NCI-H226 (cell line): ENCODE measurements around the gene DCAF5.
"Not testable (repeated sequence)": the region's sequence is repeated elsewhere in the genome, so short reads cannot be mapped to it uniquely, and the experiment has no call there.

Experiments
- DNase-seq: peaks from one replicate; pipeline ENCODE4 v3.0.0-alpha.2; 2015

Gene DCAF5

DNA sequence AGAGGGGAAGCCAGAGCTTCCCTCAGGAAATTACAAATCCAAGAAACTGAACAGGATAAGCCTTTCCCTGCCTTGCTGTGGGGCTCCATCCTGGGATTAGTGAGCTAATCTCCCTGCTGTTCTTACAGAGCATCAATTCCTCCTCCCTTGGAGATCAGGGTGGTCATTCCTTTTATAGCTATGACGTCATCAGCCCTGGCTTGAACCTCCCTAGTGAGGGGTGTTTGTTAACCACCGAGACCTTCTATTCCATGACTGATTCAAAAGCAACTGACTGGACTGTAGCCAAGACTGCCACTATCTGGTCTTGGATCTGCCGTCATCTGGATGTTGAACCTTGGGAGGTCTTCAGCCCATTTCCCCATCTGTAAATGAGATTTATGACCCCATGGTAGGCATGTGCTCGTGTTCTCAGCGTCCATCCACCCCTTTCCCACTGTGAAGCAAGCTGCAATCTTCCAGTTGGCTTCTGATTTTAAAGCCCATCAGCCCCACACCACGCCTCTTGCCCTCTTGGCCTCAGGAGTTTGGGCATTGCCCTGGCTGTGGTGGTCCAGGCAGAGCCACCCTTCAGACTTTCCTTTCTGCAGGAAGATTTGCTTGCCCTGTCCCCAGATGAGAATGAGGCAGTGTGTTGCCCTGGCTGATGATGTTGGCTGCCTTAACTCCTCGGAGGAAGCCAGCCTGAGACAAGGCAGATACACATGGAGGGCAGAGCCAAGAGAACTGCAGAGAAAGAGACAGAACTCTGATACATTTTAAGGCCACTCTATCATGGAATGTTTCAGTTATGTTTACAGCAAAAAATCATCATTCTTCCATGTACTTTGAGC, 114.2 kb downstream of the DCAF5 start:
- peak; percentile 42 for DNase-seq

DNA sequence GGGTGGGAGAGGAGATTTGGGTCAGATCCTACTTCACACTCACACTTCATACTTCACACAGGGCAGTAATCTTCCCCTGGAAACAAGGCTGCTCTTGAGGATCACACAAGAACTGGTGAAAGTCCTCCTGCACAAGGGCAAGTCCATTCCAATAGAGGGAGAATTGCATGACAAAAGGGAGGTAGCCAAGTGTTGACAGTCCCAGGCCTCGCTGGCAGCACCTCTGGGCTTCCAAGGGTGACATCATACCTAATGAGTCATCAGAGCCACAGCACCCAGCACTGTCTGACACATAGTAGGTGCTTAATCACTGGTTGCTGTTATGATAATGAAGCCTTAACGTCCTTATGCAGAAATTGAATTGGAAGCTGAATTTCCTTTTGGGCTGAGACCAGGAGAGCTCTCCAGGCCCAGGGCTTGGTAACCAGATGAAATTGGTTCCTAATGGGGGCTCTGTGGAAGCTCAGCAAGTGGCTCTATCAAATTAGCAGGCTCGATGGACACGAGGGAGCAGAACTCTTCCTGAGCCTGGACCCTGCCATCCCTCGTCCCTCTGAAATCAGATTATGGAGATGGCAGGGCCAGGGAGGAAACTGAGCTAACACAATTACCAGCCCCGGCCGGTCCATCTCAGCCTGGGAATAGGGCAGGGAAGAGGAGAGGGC, 115.0 kb downstream of the DCAF5 start:
- DNase-seq: no peak

DNA sequence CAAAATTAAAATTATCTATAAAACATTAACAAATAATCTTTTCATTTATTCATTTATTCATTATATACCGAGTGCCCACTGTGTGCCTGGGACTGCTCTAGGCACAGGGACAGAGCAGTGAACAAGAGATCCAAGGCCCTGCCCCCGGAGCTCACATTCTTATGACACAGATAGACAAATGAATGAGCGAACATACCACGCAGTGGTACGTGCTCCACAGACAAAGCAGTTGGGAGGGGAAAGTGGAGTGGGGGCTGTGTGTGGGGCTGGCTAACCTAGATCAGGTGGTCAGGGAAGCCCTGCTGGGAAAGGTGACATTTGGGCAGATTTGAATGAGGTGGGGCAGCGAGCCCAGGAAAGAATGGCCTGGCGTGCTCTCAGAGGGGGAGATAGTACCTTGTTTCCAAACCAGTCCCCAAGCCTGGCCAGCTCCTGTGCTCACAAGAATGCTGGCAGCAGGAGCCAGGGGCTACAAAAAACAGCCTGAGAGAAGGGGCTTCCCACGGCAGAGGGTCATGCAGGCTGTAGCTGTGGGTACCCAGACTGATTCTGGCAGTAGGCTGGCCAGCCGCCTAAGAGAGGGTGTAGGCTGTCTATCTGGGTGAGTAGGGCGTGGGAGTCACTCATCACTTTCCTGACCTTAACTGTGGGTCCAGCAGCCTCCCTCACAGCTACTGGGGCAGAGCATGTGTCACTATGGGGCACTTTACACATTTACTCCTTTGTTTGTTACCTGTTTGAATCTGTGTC, 116.0 kb downstream of the DCAF5 start:
- peak; percentile 39 for DNase-seq

DNA sequence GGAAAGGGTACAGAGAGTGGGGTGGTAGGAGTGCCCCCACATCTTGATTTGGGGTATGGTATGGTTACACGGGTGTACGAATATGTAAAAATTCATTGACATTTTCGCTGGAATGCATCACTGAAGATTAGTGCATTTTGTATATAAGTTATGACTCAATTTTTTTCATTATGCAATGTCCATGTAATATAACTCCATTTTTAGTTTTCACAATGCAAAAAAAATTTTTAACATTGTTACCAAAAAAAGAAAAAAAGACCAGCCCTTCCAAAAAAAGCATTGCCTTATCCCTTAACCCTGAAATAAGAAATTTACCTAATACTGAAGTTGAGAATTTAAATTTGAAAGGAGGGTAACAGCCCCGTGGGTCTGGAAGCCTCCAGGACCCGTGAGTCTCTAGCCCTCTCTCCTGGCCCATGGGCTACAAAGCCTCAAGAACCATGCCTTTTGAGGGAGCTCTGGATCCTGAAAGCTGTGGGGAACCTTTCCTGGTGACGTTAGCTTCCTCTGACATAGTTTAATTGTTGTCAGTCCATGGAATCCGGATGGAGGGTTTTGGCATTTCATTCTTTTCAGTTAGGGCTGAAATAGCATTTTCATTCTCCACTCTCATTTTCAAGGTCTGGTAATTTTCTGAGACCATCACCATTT, 118.2 kb downstream of the DCAF5 start:
- DNase-seq: no peak

DNA sequence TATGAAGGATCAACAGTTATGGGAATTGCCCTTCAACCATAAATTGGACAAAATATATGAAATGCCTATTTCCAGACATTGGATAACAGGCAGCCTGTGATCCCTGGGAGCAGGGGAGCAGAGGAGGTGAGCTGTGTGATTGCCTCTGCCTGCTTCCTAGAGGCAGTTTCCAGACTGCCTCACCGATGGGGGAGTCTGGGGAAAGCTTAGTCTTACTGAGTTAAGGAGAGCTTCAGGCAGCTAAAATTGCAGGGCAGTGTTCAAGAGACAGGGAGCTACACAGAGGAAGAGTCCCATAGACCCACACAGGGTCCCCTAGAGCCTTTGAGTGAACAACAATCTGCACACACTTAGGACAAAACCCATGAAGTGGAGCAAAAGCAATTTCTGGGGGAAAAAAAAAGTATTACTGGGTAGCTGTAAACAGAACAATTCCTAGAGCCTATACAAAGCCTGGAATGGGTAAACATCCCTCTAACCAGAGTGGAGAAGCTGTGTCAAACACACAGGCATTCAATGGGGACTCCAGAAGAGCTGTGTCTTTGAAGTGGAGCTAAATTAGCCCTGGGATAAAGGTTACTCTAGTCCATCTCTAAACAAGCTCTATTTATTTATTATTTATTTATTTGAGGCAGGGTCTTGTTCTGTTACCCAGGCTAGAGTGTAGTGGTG, 125.5 kb downstream of the DCAF5 start:
- DNase-seq: no peak

DNA sequence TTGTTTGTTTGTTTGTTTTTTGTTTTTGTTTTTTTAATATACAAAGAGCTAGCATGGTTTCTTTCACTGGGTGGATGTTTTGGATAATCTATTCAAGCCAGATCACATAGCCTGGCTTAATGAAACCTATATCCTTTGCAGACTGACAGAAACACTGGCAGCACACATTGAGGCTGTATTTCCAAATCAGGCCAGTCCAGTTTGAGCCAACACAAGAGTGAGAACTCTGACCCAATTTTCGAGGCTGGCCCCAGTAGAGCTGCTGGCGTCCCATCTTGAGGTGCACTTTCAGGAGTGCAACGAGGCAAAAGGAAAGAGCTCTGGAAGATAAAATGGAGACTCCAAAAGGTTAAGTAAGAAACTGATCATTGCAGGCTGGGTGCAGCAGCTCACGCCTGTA, 129.9 kb downstream of the DCAF5 start:
- DNase-seq: no peak

DNA sequence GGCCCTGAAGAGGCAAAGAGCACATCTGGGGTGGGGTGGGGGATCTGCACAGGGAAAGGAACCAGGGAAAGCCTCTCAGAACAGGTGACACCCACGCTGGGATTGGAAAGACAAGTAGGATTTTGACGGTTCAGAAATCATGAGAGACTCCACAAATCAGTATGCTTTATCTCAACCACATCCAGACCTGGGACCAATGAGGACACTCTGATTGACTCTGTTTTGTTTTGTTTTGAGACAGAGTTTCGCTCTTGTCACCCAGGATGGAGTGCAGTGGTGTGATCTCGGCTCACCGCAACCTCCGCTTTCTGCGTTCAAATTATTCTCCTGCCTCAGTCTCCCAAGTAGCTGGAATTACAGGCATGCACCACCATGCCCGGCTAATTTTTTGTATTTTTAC, 130.8 kb downstream of the DCAF5 start:
- not testable (repeated sequence) for DNase-seq

DNA sequence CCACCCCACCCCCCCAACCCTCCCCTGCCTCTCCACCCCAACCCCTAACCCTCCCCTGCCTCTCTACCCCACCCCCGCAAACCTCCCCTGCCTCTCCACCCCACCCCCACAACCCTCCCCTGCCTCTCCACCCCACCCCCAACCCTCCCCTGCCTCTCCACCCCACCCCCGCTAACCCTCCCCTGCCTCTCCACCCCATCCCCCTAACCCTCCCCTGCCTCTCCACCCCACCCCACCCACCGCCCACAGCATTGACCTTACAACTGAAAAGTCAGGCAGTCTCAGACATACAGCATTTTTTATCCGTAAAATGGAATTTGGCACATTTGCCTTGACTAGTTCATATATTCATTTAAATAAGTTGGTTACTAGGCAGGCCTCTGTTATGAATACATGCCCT, 135.2 kb downstream of the DCAF5 start:
- DNase-seq: no peak

DNA sequence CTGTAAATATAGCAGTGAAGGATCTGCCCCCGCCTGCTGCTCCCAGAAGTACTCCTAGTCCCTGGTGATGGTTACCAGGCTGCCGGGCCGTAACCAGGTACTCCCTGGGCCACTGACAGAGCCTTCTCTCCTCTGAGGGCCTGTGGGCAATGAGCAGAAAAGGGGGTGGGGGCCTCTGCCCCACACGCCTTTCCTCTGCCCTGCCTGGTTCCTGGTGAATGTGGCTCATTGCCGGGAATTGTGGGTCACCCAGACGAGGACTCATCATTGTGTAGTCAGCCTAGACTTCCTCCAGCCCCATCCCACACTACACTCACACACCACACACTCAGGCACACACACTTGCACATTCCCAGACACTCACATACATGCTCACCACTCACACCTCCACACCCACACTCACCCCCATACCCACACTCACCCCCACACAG, 138.1 kb downstream of the DCAF5 start:
- DNase-seq: no peak

DNA sequence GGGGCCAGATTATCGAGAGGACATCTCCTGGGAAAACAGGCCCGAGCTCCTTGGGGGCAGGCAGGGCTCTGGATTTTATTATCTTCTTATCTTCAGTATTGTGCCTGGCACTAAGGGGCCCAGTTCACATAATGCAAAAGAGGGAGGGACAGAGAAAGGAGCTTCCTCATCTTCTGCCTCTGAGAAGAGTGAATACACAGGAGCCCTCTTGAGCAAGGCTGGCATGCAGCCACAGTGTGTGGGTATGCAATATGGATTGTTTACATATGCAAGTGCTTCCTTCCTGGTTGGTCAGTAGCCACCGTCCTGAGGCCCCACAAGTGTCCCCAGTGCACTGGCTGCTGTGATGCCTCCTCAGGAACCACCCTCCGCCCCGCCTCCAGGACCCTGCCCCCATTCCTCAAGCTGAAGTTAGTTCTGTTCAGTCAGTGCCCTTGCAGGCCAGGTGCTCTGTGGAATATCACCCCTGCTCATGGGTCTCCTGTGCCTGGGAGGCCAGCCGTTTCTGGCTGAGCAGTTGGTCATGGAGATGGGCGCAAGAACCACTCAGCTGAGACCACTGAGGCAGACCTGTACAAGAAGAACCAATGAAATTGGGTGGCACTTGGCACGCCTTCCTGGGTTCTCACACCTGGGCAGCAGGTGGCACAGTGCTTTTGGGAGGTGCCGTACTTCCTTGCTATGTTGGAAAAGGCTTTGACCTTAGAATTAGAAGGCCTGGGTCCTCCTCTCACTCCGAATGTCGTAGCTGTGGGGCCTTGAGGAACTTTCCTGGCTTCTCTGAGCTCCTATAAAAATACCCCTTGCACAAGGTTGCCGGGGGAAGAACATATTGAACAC, 138.8 kb downstream of the DCAF5 start:
- peak; percentile 52 for DNase-seq

DNA sequence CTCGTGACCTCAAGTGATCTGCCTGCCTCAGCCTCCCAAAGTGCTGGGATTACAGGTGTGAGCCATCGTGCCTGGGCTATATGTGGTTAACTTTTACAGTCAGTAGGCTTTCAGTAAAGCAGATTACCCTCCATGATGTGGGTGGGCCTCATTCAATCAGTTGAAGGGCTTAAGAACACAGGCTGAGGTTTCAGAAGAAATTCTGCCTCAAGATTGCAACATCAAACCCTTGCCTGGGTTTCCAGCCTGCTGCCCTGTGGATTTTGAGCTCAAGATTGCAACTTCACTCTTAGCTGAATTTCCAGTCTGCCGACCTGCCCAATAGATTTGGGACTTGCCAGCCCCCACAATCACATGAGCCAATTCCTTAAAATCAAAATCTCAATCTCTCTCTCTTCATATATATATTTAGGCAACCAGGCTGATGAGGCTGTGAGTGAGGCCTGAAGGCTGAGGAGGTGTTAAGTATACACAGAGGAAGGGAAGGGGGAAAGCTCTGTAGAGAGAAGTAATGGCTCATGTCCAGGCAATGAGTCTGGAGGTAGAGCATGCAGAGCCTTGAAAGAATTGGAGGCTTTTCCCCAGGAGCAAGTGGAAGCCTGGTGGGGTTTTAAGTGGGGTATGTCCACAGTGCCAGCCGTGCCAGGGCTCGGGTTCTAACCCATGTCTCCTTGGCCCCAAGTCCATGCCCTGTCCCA, 140.5 kb downstream of the DCAF5 start:
- no peak for DNase-seq

DNA sequence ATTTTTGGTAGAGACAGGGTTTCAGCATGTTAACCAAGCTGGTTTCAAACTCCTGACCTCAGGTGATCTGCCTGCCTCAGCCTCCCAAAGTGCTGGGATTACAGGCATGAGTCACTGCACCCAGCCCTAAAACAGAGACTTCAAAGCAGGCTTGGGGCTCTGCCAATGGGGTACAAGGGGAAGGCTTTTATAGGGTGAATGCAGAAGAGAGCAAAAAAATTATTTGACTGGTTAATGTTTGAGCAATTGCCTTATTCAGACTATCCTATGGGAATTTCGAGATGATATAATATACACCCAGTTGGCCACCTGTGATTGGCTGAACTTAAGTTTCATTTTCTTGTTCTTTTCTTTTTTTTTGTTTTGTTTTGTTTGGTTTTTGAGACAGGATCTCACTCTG, 142.3 kb downstream of the DCAF5 start:
- DNase-seq: no peak

DNA sequence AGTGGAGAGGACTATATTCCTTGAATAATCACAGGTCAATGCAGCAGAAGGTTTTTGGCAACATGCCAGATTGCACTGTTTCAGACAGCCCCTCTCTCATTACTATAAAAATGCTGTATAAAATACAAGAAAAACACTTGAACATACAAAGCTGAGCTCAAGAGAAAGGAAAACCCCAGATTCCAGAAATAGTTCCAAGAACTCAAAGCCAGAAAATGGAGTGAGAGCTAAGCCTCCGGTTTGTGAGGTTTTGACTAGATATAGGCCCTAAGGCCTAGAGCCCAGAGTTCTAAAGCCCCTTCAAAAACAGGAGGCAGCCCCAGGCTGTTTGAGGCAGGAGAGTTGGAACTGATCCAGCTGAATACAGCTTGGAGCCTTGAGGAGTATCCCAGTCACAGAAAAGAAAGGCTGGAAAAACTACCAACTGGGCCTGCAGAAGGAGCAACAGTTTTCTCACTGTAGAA, 144.5 kb downstream of the DCAF5 start:
- peak; percentile 16 for DNase-seq

DNA sequence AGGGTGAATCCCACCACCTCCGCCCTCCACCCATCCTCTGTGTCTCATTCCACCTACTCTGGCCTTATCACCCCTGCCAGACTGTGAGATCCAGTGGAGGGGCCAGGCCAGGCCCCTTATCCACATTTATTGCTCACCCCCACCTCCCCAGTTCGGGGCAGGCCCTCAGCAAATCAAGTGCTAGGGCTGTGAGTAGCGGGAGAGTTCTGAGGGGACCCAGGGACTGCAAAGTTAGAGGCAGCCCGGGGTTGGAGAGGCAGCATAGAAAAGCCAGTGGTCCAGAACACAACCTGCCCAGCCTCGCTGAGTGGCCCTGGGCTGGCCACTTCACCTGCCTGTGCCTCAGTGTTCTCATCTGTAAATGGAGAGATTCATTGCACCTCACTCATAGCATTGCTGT, 146.6 kb downstream of the DCAF5 start:
- DNase-seq: no peak

DNA sequence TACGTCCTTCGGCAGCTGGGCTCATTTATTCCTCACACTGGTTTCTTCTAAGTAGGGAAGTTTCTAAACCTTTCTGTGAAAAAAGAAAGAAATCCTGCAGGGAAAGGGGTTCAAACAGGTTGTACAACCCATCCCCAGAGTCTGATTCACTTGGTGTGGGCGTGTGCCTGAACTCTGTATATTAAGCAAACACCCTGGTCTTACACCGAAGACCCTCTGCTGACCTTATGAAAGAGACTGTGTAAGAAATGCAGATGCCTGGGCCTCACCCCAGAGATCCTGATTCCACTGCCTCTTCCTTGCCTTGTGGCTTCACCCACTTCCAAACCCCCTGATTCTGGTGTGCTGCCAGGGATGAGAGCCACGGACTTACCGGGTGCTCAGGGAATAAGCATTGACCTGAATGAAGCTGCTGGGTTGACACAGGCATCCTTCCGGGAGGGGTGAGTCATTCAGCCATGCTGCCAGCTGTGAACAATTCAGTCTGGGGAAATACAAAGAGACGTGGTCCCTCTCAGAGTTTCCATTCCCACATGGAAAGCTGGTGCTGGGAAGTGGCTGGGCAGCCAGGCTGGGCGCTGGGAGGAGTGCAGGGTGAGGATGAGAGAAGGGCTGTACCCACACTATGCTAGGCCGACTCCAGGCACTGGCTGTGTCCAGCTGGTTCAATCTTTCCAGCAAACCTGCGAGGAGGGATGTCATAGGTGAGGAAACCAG, 147.3 kb downstream of the DCAF5 start:
- DNase-seq: peak; percentile 85

DNA sequence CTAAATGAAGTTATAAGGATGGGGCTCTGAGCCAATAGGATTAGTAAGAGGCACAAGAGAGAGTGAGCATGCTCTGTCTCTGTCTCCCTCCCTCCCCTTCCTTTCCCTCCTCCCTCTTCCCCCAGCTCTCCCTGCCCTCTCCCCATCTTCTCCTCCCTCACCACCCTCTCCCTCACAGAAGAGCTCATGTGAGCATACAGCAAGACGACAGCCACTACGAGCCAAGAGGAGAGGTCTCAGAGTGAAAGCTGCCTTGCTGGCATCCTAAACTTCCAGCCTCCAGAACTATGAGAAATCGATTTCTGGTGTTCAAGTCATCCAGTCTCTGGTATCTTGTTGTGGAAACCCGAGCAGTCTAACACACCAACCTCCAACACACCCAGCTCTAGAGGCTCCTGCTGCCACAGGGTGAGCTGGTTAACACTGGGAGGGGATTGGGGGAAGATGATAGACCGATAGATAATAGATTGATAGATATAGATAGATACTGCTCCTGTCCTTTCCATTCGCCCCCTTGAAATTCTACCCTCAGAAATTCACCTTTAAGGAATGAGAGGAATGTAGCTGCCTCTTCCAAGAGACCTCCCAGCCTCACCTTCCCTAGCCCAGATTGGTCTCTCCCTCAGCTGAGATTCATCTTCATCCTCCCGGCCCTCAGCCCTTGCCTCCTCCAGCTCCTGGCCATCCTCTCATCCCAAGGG, 148.0 kb downstream of the DCAF5 start:
- peak; percentile 44 for DNase-seq

DNA sequence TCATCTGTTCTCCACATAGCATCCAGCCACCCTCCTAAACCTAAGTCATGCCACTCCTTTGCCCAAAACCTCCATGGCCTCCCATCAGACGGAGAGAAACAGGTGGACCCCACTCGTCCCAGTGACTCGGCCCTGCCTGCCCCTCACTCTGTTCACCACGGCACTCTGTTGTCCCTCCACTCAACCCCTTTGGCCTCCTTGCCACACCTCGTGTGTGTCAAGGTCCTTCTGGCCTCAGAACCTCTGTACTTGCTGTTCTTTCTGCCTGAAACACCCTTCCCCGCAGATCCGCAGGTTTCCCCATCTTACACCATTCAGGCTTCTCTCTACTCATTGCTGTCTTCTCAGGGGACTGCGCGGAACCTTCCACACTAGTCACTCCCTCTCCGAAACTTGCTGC, 149.3 kb downstream of the DCAF5 start:
- DNase-seq: no peak

DNA sequence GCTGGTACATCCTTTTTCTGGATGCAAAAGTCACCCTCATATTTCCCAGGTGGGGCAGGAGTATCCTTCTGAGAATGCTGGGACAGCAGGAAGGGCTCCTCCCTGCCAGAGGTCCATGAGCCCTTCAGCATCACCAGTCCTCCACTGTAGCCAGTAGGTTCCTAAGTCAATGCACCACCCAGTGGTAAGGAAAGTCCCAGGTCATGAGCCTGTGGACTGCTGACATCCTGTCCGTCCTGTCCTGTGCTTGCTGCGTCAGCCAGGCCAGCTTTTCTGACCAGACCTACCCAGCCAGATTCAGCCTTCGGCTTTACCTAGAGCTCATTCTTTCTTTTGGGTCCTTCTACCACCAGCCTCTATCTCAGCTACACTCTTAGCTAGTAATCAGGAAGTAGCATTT, 150.8 kb downstream of the DCAF5 start:
- DNase-seq: no peak

DNA sequence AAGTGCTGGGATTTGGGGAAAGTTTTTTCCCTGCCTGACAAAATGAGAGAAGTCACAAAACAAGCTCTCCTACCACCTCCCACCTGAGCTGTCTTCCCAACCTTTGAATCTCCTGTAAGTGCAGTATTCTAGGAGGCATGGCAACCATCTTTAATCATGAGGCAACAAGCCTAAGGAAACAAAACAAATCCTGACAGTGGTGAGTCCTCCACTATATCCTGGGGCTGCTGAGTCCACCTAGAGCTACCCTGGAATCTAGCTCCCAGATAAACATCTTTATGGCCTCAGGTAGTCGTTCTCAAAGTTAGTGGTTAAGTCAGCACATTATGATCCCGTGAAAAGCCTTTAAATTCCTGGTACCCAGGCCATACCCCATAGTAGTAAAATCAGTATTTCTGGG, 151.5 kb downstream of the DCAF5 start:
- DNase-seq: no peak
